ENCODE data around the gene HMGCS2. TPM values are rescaled to one million over a fixed set of nuclear protein-coding genes. Genes with fewer than 3 reads are reported as not detected.

The HMGCS2 gene
- not detected for polyA plus RNA-seq (2012; ENCODE audit: insufficient read depth, insufficient read length)

DNA sequence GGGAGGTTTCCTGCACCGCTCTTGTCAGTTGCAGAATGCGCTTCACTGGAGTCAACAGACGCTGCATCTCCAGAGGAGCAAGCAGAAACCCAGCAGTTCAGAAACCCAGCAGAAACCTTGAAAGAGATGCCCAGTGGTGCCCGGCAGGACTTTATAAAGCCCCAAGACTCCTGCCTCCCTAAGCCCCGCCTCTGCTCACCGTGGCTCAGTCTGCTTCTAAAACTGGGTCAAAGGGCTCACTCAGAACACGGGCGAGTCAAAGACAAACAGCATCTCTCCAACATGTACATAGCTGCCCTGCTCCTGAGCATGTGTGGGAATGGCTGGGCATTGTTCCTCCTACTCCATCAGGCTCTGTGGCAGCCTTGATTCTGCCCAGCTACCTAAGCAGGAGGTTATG lies at the start of gene HMGCS2:
Gene HMGCS2 (minus strand): TSS at position 128 of the 400 bp plus-strand sequence. CDS start 61 bp downstream, at position 67.
- no peak for DNase-seq (ENCODE audit: low read depth, low spot score)
- no peak within 1 kb of the TSS for H3K4me3 ChIP-seq (ENCODE audit: low read length)

DNA sequence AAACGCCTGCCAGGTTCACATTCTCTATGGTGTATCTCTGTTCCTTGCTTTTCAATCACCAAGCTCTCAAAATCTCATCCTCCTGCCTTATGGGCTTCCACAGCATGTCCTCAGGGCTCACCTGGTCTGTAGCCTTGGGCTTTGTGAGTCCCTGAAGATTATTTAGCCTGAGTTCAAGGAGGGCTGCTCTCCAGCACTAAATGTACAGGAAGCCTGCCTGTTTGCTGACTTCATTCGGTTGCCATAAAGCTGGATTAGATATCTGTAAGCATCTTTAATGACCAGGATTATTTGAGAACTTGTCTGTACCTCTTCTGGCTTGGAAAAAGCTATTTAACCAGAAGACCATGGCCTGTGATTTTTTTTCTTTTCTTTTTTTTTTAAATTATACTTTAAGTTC lies 49.5 kb upstream of the HMGCS2 start:
- H3K4me3 ChIP-seq (ENCODE audit: low read length) = no peak overlapping the region
- no peak for DNase-seq (ENCODE audit: low read depth, low spot score)

DNA sequence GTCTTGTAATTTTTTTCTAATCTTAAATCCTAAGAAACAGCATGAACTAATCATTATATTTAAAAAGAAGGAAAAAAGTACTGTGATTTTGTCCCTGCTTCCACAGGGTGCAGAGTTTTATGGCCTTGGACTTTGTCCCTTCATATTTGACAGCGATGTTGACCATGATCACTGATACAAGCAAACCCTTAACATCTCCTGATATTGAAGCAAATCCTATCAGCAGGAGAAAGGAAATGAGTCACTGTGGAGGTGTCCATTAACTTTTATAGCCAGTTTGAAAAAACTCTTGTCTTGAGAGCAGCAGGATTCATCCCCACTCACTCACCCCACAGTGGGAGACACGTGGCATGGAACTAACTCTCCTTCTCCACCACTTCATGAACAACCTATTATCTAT lies 47.7 kb upstream of the HMGCS2 start:
- no peak for DNase-seq (ENCODE audit: low read depth, low spot score)
- no peak overlapping the region for H3K4me3 ChIP-seq (ENCODE audit: low read length)

DNA sequence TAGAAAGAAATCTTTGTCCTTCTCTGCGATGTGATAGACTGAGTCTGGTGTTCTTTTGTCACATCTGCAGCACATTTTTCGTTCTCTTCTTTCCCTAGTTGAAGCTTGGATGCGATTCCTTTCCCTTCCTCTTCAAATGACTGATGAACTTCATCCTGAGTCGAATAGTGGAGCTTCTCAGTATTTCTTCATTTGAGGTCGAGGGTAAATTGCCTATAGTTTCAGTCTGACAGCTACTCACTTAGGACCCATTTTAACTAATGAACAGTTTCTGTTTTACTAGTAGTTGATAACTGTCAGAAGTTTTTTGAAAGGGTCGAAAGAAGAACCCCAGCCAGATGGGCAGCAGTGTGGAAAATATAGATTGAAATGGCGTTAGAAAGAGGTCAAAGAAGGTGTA lies 47.2 kb upstream of the HMGCS2 start:
- no peak overlapping the region for H3K4me3 ChIP-seq (ENCODE audit: low read length)
- no peak for DNase-seq (ENCODE audit: low read depth, low spot score)

DNA sequence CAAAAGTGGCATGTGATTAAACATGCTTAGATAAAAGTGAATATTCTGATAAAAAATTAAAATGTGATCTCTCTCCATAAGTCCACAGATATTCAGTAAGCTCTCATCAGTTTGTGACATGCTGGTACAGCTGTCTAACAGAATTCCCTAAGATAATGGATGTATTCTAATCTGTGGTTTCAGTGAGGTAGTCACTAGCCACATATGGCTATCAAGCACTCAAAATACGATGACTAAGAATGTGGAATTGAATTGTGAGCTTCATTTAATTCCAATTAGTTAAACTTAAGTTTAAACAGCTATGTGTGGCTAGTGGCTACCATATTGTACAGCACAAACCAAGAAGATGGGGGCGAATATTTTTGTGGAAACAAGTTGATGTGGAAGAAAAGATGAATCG lies 46.7 kb upstream of the HMGCS2 start:
- H3K4me3 ChIP-seq (ENCODE audit: low read length) = no peak overlapping the region
- no peak for DNase-seq (ENCODE audit: low read depth, low spot score)

DNA sequence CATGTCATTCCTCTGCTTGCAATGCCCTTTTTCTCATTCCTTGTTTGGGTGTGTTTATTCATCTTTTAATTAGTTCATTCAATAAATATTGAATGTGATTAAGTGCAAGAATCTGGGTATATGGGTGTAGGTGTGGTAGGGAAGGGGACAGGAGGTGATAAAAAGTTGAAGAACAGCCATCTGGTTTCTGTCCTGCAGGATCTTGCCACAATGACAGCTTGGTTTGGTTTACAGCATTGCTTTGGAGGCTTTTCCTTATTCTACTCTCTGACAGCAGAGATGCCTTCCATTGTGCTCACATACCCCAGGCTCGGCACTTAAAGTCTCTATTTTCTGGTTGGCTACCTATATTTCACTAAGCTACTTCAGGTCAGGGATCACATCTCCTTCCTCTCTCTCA lies 45.6 kb upstream of the HMGCS2 start:
- no peak for DNase-seq (ENCODE audit: low read depth, low spot score)
- no peak overlapping the region for H3K4me3 ChIP-seq (ENCODE audit: low read length)

DNA sequence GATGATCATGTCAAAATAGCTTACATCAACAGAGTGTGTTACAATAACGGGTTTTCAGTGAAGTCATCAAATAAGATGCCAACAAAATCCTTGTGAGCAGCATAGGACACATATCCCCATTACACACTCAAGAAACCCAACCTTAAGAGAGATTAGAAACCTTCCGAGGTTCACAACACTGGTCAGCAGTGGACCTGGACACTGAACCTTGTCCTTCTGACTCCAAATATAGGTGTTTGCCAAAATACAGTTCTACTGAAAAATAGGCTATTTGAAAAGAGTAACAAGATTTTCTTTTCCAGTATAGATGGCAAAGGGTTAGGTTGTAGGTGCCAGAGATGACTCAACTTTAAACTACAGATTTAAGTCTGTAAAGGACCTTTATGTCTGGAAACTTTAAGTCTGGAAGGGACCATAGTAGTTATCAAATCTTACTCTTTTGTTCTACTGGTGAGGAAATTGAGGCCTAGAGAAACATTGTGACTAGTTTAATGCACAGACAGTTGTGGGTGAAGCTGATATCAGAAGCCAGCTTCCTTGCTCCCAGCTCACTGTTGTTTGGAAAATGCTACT lies 43.4 kb upstream of the HMGCS2 start:
- no peak for DNase-seq (ENCODE audit: low read depth, low spot score)
- H3K4me3 ChIP-seq (ENCODE audit: low read length) = no peak overlapping the region

DNA sequence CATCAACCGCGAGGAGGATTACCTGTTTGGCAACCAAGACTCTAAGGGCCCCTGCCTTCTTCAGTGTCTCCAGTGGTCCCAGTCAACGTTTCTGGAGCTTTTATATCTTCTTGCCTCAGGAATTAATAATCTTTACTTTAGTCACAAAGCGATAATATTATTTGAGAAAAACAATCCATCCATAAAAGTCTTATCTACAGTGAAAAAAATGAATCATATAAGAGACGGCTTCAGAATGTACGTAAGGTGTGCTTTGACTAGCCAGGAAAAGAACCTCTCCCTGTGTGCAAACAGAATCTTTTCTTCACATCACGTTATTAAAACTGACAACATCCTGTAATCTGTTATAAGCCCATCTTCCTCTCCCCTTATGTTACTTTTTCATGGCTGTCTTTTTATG lies 42.7 kb upstream of the HMGCS2 start, which contains the start of gene REG4:
Gene REG4 (minus strand): TSS at position 74 of the 400 bp plus-strand sequence. CDS start 2,691 bp downstream, outside the sequence.
- no peak for DNase-seq (ENCODE audit: low read depth, low spot score)
- no peak within 1 kb of the TSS for H3K4me3 ChIP-seq (ENCODE audit: low read length)

DNA sequence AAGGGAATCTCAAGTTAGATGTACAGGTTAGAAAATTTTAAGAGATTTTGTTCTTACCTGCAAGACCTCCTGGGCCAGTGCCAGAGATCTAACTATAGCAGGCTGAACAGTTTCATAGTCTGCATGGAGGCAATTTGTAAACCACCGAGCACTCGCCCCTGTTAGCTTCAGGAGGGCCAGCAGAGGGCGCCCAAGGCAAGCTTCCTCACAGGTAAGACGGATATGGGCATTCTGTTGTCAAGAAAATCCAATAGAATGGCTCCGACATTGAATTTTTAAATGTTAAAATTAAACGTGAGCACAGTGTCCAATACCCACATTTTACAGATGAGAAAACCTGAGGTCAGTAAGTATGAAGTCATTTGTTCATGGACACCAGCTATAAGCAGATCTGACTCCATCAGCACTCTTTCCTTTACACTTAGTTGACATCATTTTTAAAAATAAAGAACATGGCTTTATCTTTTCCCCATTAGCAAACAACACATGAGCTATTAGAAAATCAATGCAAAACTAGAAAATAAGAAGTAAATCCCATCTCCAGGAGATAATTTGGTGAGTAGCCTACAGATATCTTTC lies 40.4 kb upstream of the HMGCS2 start:
- H3K4me3 ChIP-seq (ENCODE audit: low read length) = no peak overlapping the region
- peak; percentile 55 for DNase-seq (ENCODE audit: low read depth, low spot score)

DNA sequence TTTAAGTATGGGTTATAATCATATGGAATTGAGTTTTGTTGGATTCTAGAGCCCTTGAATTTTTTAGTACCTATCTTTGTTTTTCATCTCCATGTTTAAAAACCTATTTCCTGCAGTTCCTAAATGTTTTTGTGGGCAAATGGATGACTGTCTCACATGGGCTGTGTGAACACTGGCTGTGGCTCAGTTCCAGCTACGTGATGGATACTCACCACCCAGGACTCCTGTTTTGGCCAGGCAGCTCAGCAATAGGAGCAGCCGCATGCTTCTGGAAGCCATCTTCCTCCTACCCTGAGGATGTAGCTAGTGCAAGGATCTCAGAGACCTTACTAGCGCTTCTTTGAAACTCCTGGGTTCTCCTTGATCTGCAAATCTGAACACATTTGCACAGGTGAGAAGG lies 39.8 kb upstream of the HMGCS2 start:
- DNase-seq (ENCODE audit: low read depth, low spot score) = no peak
- H3K4me3 ChIP-seq (ENCODE audit: low read length) = no peak overlapping the region

DNA sequence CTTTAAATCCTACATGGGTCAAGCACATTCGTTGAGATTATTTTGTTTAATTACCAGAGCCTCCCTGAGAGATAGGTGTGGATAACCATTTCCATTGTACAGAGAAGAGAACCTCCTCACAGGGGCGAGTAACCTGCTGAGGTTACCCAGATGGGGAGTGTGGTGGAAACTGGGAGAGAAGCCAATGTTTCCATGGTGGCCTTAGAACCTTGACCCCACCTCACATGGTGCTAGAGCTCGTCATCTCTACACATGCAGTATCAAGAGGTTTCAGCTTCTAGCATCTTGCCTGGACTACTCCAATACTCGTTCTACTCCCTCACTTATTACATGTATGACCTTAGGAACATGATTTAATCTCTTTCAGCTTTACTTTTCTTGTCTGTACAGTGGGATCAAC lies 37.8 kb upstream of the HMGCS2 start:
- no peak for DNase-seq (ENCODE audit: low read depth, low spot score)
- no peak overlapping the region for H3K4me3 ChIP-seq (ENCODE audit: low read length)

DNA sequence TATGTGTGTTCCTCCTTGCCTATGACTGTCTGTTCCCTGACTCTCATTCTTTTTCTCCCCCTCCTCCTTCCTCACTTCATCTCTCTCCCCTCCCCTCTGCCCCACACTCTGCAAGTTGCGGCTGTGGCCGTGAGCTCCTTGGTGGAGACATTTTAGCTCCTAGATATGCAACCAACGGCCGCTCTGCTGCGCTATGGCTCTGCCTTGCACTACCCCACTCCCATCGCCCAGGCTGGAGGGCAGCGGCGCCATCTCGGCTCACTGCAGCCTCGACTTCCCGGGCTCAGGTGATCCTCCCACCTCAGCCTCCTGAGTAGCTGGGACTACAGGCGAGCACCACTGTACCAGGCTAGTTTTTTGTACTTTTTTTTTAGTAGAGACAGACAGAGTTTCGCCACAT lies 37.0 kb upstream of the HMGCS2 start:
- no peak for DNase-seq (ENCODE audit: low read depth, low spot score)
- H3K4me3 ChIP-seq (ENCODE audit: low read length) = no peak overlapping the region

DNA sequence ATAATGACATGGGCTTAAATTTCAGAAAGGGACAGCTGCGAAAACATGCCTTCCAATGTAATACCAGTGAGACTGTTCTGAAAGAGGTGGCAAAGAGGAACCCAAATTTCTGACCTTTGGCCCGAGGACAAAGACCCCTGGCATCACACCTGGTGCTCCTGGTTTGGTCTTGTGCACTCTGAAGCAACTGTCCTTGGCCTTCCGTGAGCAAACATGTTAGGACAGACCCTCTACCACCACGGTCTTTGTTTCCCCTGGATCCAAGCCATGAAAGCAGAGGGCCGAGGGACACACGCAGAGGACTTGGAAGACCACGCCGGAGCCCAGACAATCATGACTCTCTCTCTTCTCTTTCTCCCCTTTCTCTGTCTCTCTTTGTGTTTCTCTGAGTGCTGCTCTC lies 36.5 kb upstream of the HMGCS2 start:
- DNase-seq (ENCODE audit: low read depth, low spot score) = no peak
- H3K4me3 ChIP-seq (ENCODE audit: low read length) = no peak overlapping the region

DNA sequence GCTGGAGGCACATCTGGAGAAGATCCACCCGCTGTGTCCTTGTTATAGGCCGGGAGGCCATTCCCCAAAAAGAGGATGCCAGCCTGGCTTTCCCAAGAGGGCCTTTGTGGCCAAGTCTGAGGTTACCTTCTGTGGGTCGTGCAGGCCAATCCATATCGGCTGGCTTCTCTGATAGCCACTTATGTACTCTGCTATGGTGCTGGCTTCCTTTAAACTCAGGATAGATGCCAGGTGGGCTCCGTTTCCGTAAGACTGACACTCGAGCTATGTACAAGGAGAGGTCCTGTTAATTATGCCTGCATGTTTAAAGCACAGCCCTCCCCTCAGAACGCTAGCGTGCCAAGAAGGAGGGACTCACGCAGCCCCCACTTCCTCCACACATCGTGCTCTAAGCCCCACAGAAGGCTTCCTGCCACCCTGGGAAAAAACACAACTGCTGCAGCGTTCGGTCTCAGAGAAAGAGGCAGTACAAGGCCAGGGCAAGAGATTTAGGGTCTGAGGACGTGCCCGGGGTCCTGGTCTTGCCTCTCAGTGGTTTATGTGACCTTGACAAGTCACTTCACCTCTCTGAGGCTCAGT lies 31.0 kb upstream of the HMGCS2 start:
- no peak overlapping the region for H3K4me3 ChIP-seq (ENCODE audit: low read length)
- DNase-seq (ENCODE audit: low read depth, low spot score) = no peak

DNA sequence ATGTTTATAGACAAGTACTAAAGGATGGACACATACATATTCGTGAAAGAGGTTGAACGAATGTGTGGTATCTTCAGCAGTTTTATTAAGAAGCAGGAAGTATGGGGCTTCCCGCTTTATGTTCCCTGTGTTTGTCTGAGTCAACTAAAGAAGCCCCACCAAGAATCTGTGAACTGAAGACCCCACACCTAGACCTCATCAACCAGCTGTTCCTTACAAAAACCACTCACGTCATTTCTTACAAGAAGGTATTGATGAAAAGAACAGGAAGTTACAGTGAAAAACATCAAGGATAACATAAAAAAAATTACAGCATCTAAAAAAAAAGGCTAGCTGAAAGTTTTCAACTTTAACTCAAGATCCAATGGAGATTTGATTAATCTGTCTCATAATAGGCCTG lies 30.3 kb upstream of the HMGCS2 start:
- H3K4me3 ChIP-seq (ENCODE audit: low read length) = no peak overlapping the region
- no peak for DNase-seq (ENCODE audit: low read depth, low spot score)

DNA sequence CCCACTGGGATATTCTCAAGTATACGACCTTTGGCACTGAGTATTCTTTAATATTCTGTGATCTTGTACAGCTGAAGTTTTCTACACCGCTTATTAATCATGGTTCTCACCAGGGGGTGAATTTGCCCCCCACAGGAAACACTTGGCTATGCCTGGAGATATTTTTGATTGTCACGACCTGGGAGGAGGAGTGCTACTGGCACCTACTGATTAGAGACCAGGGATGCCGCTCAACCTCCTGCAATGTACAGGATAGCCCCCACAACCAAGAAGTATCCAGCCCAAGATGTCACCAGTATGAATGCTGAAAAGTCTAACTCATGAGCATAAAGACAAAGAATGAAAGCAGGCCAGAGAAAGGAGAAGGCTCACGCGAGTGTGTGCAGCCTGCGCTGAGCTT lies 28.9 kb upstream of the HMGCS2 start:
- H3K4me3 ChIP-seq (ENCODE audit: low read length) = no peak overlapping the region
- no peak for DNase-seq (ENCODE audit: low read depth, low spot score)

DNA sequence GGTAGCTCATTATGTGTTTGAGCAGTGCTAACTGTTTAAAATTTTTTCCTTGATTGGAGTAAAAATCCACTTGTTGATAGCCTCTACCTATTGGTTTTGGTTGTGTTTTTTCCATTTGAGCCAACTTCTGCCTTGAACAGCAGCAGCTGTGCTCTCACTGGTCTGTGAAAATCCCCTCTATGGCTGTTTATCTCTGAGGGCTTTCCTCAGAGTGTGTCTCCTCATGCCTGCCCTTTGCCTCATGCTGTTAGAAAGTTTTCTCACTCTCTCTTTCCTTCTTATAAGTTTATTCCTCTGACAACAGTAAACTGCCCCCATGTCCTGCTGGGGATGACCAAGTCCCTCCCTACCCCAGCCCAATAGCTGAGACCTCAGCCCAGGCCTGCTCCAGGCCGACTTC lies 28.5 kb upstream of the HMGCS2 start:
- no peak overlapping the region for H3K4me3 ChIP-seq (ENCODE audit: low read length)
- DNase-seq (ENCODE audit: low read depth, low spot score) = no peak

DNA sequence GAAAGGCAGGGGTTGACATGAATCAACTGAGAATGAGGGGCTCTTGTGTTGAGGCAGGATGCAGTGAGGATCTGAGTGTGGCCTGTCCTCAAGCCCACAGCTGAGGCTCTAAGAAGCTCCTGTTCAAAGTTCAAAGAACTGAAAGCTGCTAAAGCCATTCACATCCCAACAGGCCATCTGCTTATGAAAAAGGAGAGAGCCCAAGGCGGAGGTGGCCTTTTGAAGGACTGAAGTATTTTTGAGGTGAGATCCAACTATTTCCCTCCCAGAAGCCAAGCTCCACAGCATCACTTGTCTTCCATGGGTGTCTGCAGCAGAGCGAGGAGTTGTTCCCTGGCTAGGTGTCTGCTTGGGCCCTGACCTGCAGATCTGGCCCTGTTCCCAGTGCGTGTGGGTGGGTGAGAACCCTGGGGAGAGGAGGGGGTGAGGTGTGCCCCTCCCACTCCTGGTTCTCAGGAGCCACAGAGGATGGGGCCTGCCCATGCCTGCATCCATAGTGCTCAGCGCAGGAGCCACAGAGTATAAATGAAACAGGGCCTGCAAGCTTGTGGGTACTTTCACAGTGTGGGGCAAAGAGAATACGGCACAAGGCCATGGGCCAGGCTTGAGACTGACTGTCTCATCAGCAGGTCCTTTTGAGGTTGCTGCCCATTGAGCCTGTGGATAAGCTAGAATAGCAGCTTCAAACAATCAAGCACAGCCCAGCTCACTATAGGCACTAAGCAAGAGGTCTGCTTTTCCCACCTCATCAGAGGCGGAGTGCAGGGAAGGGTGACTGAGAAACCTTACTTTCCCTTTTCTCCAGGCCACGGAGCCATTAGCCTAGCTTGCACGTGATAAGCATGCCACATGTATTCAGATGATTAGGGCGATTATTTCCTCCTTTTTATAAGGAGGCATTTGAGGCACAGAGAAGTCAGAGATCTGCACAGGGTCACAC lies 26.8 kb upstream of the HMGCS2 start:
- no peak for DNase-seq (ENCODE audit: low read depth, low spot score)
- no peak overlapping the region for H3K4me3 ChIP-seq (ENCODE audit: low read length)

DNA sequence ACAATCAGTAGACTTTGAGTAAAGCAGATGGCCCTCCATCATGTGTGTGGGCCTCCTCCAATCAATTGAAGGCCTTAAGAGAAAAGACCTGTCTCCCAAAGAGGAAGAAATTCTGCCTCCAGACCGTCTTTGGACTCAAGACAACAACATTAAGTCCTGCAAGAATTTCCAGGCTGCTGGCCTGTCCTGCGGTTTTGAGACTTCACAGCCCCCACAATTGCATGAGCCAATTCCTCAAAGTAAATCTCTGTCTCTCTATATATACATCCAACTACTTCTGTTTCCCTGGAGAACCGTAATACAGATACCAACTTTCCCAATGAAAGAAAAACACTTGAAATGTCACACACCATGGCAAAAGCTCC lies 26.2 kb upstream of the HMGCS2 start:
- H3K4me3 ChIP-seq (ENCODE audit: low read length) = no peak overlapping the region
- no peak for DNase-seq (ENCODE audit: low read depth, low spot score)
